ENCODE measurements around the gene HIRA. TPM values are rescaled to one million over a fixed set of nuclear protein-coding genes. Genes with fewer than 3 reads are reported as not detected.

HIRA gene
- total RNA-seq, 1 experiment from 2014 or later: 51.0 TPM

GRCh38 chr22:19470010-19470409, 38.5 kb upstream of the HIRA start:
- POLR2A ChIA-PET: interaction anchor here (0.5 kb wide), 1 partner anchor 14 kb away, joined by 3 read pairs; no protein-coding TSS in a partner anchor
- no peak for ATAC-seq
- no peak overlapping the region for H3K27ac Mint-ChIP-seq

GRCh38 chr22:19469421-19469820, 37.9 kb upstream of the HIRA start:
- Mint-ChIP-seq H3K27ac (no peak overlapping the region), H3K36me3 (peaks cover 62% of the 10 kb centered on the region), H3K4me3 (no peak overlapping the region), H3K27me3 (ENCODE audit: low read depth) (no peaks in the 10 kb centered on the region), H3K4me1 (no peaks in the 10 kb centered on the region), H3K9me3 (no peaks in the 10 kb centered on the region)
- DNase-seq (ENCODE audit: low spot score) (no peak), ATAC-seq (no peak)
- ChIA-PET CTCF (no interaction called here), POLR2A (interaction anchor here (0.5 kb wide), 1 partner anchor 14 kb away, joined by 3 read pairs; no protein-coding TSS in a partner anchor)
- TF ChIP-seq NR1H2 (CRISPR knock-in tag; IDR thresholded peaks at IDR 0.05) (no peak), FOXP1 (CRISPR knock-in tag; IDR thresholded peaks at IDR 0.05; ENCODE audit: borderline replicate concordance) (no peak), STAT6 (CRISPR knock-in tag; conservative IDR thresholded peaks at IDR 0.05; ENCODE audit: low read depth) (no peak), NR3C1 (CRISPR knock-in tag; conservative IDR thresholded peaks at IDR 0.05; ENCODE audit: low read depth) (no peak), ZNF138 (CRISPR knock-in tag; conservative IDR thresholded peaks at IDR 0.05) (no peak), ESRRA (CRISPR knock-in tag; IDR thresholded peaks at IDR 0.05; ENCODE audit: borderline replicate concordance) (no peak), ZNF425 (CRISPR knock-in tag; conservative IDR thresholded peaks at IDR 0.05) (no peak), IRF1 (CRISPR knock-in tag; IDR thresholded peaks at IDR 0.05) (no peak), MYBL2 (CRISPR knock-in tag; IDR thresholded peaks at IDR 0.05) (no peak), IRF2 (CRISPR knock-in tag; IDR thresholded peaks at IDR 0.05; ENCODE audit: borderline replicate concordance, low read depth) (no peak)

More at GRCh38 chr22:19470010-19470409, 38.5 kb upstream of the HIRA start:
- H3K9me3 Mint-ChIP-seq: no peaks in the 10 kb centered on the region
- no peak overlapping the region for H3K4me3 Mint-ChIP-seq
- CTCF ChIA-PET: no interaction called here
- H3K27me3 Mint-ChIP-seq (ENCODE audit: low read depth): no peaks in the 10 kb centered on the region
- H3K36me3 Mint-ChIP-seq: peaks cover 59% of the 10 kb centered on the region
- no peaks in the 10 kb centered on the region for H3K4me1 Mint-ChIP-seq
- DNase-seq (ENCODE audit: low spot score): no peak
- no peak for TF ChIP-seq FOXP1 (CRISPR knock-in tag; IDR thresholded peaks at IDR 0.05; ENCODE audit: borderline replicate concordance)
- TF ChIP-seq ZNF121 (CRISPR knock-in tag; IDR thresholded peaks at IDR 0.05): no peak
- TF ChIP-seq NFYB (CRISPR knock-in tag; conservative IDR thresholded peaks at IDR 0.05; ENCODE audit: low read depth): no peak
- TF ChIP-seq RORB (CRISPR knock-in tag; IDR thresholded peaks at IDR 0.05): no peak

- ATAC-seq (no peak), DNase-seq (ENCODE audit: low spot score) (no peak)
- Mint-ChIP-seq H3K36me3 (peaks cover 60% of the 10 kb centered on the region), H3K4me1 (no peaks in the 10 kb centered on the region), H3K9me3 (no peaks in the 10 kb centered on the region), H3K4me3 (no peak overlapping the region), H3K27ac (no peak overlapping the region), H3K27me3 (ENCODE audit: low read depth) (no peaks in the 10 kb centered on the region)
- TF ChIP-seq FOXK1 (CRISPR knock-in tag; IDR thresholded peaks at IDR 0.05) (no peak), AR (CRISPR knock-in tag; IDR thresholded peaks at IDR 0.05) (no peak), NFE2L1 (CRISPR knock-in tag; IDR thresholded peaks at IDR 0.05) (no peak), SOX15 (CRISPR knock-in tag; IDR thresholded peaks at IDR 0.05) (no peak), NFATC4 (CRISPR knock-in tag; IDR thresholded peaks at IDR 0.05) (no peak), MXD4 (CRISPR knock-in tag; IDR thresholded peaks at IDR 0.05; ENCODE audit: borderline replicate concordance) (no peak), ZNF219 (CRISPR knock-in tag; IDR thresholded peaks at IDR 0.05; ENCODE audit: borderline replicate concordance) (no peak), FOXJ3 (CRISPR knock-in tag; IDR thresholded peaks at IDR 0.05; ENCODE audit: borderline replicate concordance) (no peak), USF2 (CRISPR knock-in tag; IDR thresholded peaks at IDR 0.05) (no peak)
- POLR2A ChIA-PET: no interaction called here
- CTCF ChIA-PET: no interaction called here
Measured at GRCh38 chr22:19467912-19468311, 36.4 kb upstream of the HIRA start.
